NCI-H2107 treated with DMSO at 0.1 percent for 48 hours (cell line): ENCODE measurements around the gene LRP2.

Source experiments
- DNase-seq: peaks from one replicate; lab custom pipeline; 2025; ENCODE audit not compliant: unreplicated experiment; lab: John Stamatoyannopoulos, UW

Gene LRP2

GRCh38 chr2:169131587-169132512 lies 230.5 kb downstream of the LRP2 start:
- DNase-seq, result peak; percentile 30

GRCh38 chr2:169129703-169130243 lies 232.6 kb downstream of the LRP2 start:
- no peak for DNase-seq

- DNase-seq, result no peak
Observed at GRCh38 chr2:169119851-169120250, 242.5 kb downstream of the LRP2 start.

GRCh38 chr2:169119123-169119760 lies 243.1 kb downstream of the LRP2 start:
- DNase-seq, result no peak

GRCh38 chr2:169118060-169118459 lies 244.3 kb downstream of the LRP2 start:
- no peak for DNase-seq

GRCh38 chr2:169116993-169117392 lies 245.3 kb downstream of the LRP2 start:
- no peak for DNase-seq

GRCh38 chr2:169116327-169116726 lies 246.0 kb downstream of the LRP2 start:
- no peak for DNase-seq

GRCh38 chr2:169114056-169114455 lies 248.3 kb downstream of the LRP2 start:
- no peak for DNase-seq

GRCh38 chr2:169112841-169113240 lies 249.5 kb downstream of the LRP2 start:
- DNase-seq, result no peak

GRCh38 chr2:169110916-169111315 lies 251.4 kb downstream of the LRP2 start:
- peak; percentile 9 for DNase-seq

- no peak for DNase-seq
Observed at GRCh38 chr2:169110419-169110818, 251.9 kb downstream of the LRP2 start.

- peak; percentile 50 for DNase-seq
Observed at GRCh38 chr2:169109502-169110409, 252.6 kb downstream of the LRP2 start.

GRCh38 chr2:169108099-169108884 lies 254.0 kb downstream of the LRP2 start:
- DNase-seq, result no peak

- DNase-seq, result no peak
Observed at GRCh38 chr2:169107645-169108044, 254.7 kb downstream of the LRP2 start.

- no peak for DNase-seq
Observed at GRCh38 chr2:169106563-169107545, 255.5 kb downstream of the LRP2 start.

GRCh38 chr2:169106134-169106533 lies 256.2 kb downstream of the LRP2 start:
- no peak for DNase-seq

GRCh38 chr2:169105476-169105875 lies 256.9 kb downstream of the LRP2 start:
- no peak for DNase-seq

- DNase-seq, result no peak
Observed at GRCh38 chr2:169104848-169105247, 257.5 kb downstream of the LRP2 start.

- DNase-seq, result no peak
Observed at GRCh38 chr2:169095621-169096105, 266.7 kb downstream of the LRP2 start.
